Activated B cell treated with CpG ODN at 0.5 μM for 24 hours (primary cell): ENCODE results near the gene NAALADL2. TPM values are rescaled to one million over a fixed set of nuclear protein-coding genes. Genes with fewer than 3 reads are reported as not detected.
"Not testable (repeated sequence)": the region's sequence is repeated elsewhere in the genome, so short reads cannot be mapped to it uniquely, and the experiment has no call there.

Experiments used
- ATAC-seq: fragments of 200-7000 bp; cut with Tn5 transposase; one replicate; pipeline ENCODE4 v1.10.0; 2021; ENCODE audit warnings: low read depth, mild to moderate bottlenecking, moderate library complexity
- CTCF ChIA-PET: fragments of 350-600 bp; sonication (Branson Sonifier 250); formaldehyde crosslinking; loops from one replicate; lab custom pipeline; 2021; ENCODE audit warnings: antibody characterized with exemption; lab: Charles Lee
- POLR2A ChIA-PET: fragments of 350-600 bp; sonication (Branson Sonifier 250); formaldehyde crosslinking; loops from one replicate; lab custom pipeline; 2021; ENCODE audit warnings: antibody characterized with exemption; lab: Charles Lee
- DNase-seq: peaks from one replicate; pipeline ENCODE4 v3.0.0; 2022
- H3K27ac Mint-ChIP-seq: one replicate; pipeline ENCODE4 v1.8.0; 2020; ENCODE audit warnings: mixed read lengths
- H3K27me3 Mint-ChIP-seq: one replicate; pipeline ENCODE4 v1.8.0; 2021; ENCODE audit warnings: mixed read lengths
- H3K36me3 Mint-ChIP-seq: one replicate; pipeline ENCODE4 v1.8.0; 2021; ENCODE audit warnings: low read depth, mixed read lengths
- H3K4me1 Mint-ChIP-seq: one replicate; pipeline ENCODE4 v1.8.0; 2021; ENCODE audit warnings: mixed read lengths
- H3K4me3 Mint-ChIP-seq: one replicate; pipeline ENCODE4 v1.8.0; 2020; ENCODE audit warnings: mild to moderate bottlenecking, mixed read lengths
- H3K9me3 Mint-ChIP-seq: one replicate; pipeline ENCODE4 v1.8.0; 2020; ENCODE audit warnings: mixed read lengths
- CTCF ChIP-seq: fragments of 200-600 bp; IDR thresholded peaks from one replicate; pipeline ENCODE4 v1.8.0; 2022; ENCODE audit warnings: antibody characterized with exemption, mild to moderate bottlenecking
- intact Hi-C: fragments of 100-400 bp; cut with micrococcal nuclease; formaldehyde crosslinking; loops from one replicate; pipeline ENCODE4 v1.15.1; 2024
- total RNA-seq: library from RNA; stranded (reverse); gene quantifications from 2 replicates; pipeline ENCODE4 v1.2.3, GENCODE V29; 2022

The NAALADL2 gene
- total RNA-seq, 1 donor from 2014 or later: not detected

GRCh38 chr3:175161291-175161690 is 302.2 kb downstream of the NAALADL2 start:
- no peak for ATAC-seq
- peaks cover 2% of the 10 kb centered on the region for H3K9me3 Mint-ChIP-seq
- H3K27me3 Mint-ChIP-seq: no peaks in the 10 kb centered on the region
- DNase-seq: no peak
- no peaks in the 10 kb centered on the region for H3K36me3 Mint-ChIP-seq
- H3K4me1 Mint-ChIP-seq: no peaks in the 10 kb centered on the region
- CTCF ChIA-PET: no interaction called here
- H3K27ac Mint-ChIP-seq: no peak overlapping the region
- POLR2A ChIA-PET: no interaction called here
- no peak overlapping the region for H3K4me3 Mint-ChIP-seq
- intact Hi-C loops: no loop called here
- TF ChIP-seq CTCF: no peak

- DNase-seq: no peak
- Mint-ChIP-seq H3K9me3 (peaks cover 2% of the 10 kb centered on the region), H3K27ac (no peak overlapping the region), H3K4me1 (no peaks in the 10 kb centered on the region), H3K36me3 (no peaks in the 10 kb centered on the region), H3K4me3 (no peak overlapping the region), H3K27me3 (no peaks in the 10 kb centered on the region)
- no peak for ATAC-seq
- TF ChIP-seq CTCF: no peak
- intact Hi-C loops: no loop called here
- ChIA-PET CTCF (no interaction called here), POLR2A (no interaction called here)
These were observed 304.6 kb downstream of the NAALADL2 start for GRCh38 chr3:175163686-175164085.

GRCh38 chr3:175173117-175173516 is 314.0 kb downstream of the NAALADL2 start:
- H3K27ac Mint-ChIP-seq, H3K4me3 Mint-ChIP-seq, H3K4me1 Mint-ChIP-seq, POLR2A ChIA-PET, H3K36me3 Mint-ChIP-seq, intact Hi-C loops, ATAC-seq, CTCF ChIA-PET, H3K27me3 Mint-ChIP-seq, H3K9me3 Mint-ChIP-seq, DNase-seq: not testable (repeated sequence)

- Mint-ChIP-seq H3K9me3 (no peaks in the 10 kb centered on the region), H3K36me3 (no peaks in the 10 kb centered on the region), H3K27me3 (no peaks in the 10 kb centered on the region), H3K4me3 (no peak overlapping the region), H3K4me1 (no peaks in the 10 kb centered on the region), H3K27ac (no peak overlapping the region)
- DNase-seq: no peak
- ChIA-PET POLR2A (no interaction called here), CTCF (no interaction called here)
- intact Hi-C loops: no loop called here
- TF ChIP-seq CTCF: no peak
- ATAC-seq: no peak
These were observed 317.4 kb downstream of the NAALADL2 start for GRCh38 chr3:175176556-175176955.

- H3K27me3 Mint-ChIP-seq: no peaks in the 10 kb centered on the region
- H3K27ac Mint-ChIP-seq: no peak overlapping the region
- intact Hi-C loops: no loop called here
- no peaks in the 10 kb centered on the region for H3K9me3 Mint-ChIP-seq
- POLR2A ChIA-PET: no interaction called here
- TF ChIP-seq CTCF: no peak
- CTCF ChIA-PET: no interaction called here
- no peaks in the 10 kb centered on the region for H3K36me3 Mint-ChIP-seq
- H3K4me1 Mint-ChIP-seq: no peaks in the 10 kb centered on the region
- DNase-seq: no peak
- ATAC-seq: no peak
- H3K4me3 Mint-ChIP-seq: no peak overlapping the region
These were observed 319.9 kb downstream of the NAALADL2 start for GRCh38 chr3:175179055-175179454.

GRCh38 chr3:175184392-175184791 is 325.3 kb downstream of the NAALADL2 start:
- ATAC-seq (no peak), DNase-seq (no peak)
- POLR2A ChIA-PET: no interaction called here
- intact Hi-C loops: no loop called here
- Mint-ChIP-seq H3K27me3 (no peaks in the 10 kb centered on the region), H3K4me3 (no peak overlapping the region), H3K9me3 (peaks cover 5% of the 10 kb centered on the region), H3K36me3 (no peaks in the 10 kb centered on the region), H3K27ac (no peak overlapping the region), H3K4me1 (no peaks in the 10 kb centered on the region)
- no peak for TF ChIP-seq CTCF
- CTCF ChIA-PET: no interaction called here
